Measurements from ENCODE around the gene PEX16.

The PEX16 gene

GRCh38 chr11:45864041-45864440 lies 53.6 kb downstream of the PEX16 start:
- TF ChIP-seq, protein P1, sequence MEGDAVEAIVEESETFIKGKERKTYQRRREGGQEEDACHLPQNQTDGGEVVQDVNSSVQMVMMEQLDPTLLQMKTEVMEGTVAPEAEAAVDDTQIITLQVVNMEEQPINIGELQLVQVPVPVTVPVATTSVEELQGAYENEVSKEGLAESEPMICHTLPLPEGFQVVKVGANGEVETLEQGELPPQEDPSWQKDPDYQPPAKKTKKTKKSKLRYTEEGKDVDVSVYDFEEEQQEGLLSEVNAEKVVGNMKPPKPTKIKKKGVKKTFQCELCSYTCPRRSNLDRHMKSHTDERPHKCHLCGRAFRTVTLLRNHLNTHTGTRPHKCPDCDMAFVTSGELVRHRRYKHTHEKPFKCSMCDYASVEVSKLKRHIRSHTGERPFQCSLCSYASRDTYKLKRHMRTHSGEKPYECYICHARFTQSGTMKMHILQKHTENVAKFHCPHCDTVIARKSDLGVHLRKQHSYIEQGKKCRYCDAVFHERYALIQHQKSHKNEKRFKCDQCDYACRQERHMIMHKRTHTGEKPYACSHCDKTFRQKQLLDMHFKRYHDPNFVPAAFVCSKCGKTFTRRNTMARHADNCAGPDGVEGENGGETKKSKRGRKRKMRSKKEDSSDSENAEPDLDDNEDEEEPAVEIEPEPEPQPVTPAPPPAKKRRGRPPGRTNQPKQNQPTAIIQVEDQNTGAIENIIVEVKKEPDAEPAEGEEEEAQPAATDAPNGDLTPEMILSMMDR (IDR thresholded peaks at IDR 0.05; ENCODE audit: low read depth, low read length) = no peak
- Histone ChIP-seq H3K4me3 (ENCODE audit: low read depth, low read length) (no peak overlapping the region), H3K36me3 (peaks cover 41% of the 10 kb centered on the region), H3K9me3 (ENCODE audit: severe bottlenecking) (no peaks in the 10 kb centered on the region), H3K27ac (no peak overlapping the region), H3K27me3 (ENCODE audit: insufficient read depth, low read depth, severe bottlenecking) (no peaks in the 10 kb centered on the region)
- DNase-seq = no peak

- TF ChIP-seq, protein P1 (IDR thresholded peaks at IDR 0.05; ENCODE audit: low read depth, low read length) = no peak
- no peaks in the 10 kb centered on the region for H3K9me3 ChIP-seq (ENCODE audit: severe bottlenecking)
- no peak overlapping the region for H3K4me3 ChIP-seq (ENCODE audit: low read depth, low read length)
- H3K36me3 ChIP-seq = peaks cover 35% of the 10 kb centered on the region
- DNase-seq = no peak
- H3K27ac ChIP-seq = no peak overlapping the region
- no peaks in the 10 kb centered on the region for H3K27me3 ChIP-seq (ENCODE audit: insufficient read depth, low read depth, severe bottlenecking)
These were observed 56.7 kb downstream of the PEX16 start for GRCh38 chr11:45860764-45861510.

DNA sequence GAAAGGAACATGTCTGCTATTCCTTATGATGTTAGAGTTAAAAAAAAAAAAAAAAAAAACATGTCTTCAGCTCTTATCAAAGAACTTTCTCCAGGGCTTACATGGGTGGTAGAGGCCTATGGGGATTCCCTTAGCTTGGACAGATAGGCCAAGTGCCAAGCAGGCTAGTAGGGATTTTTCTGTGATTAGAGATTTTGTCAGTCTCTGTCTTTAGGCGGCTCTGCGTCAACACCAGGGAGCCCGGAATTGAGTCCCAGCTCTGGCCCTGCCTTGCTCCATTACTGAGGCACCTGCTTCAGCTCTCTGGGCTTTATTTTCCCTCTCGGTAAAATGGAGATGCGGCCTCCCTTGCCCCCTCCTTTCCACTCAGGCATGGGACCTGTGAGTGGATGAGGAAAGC lies 57.3 kb downstream of the PEX16 start:
- TF ChIP-seq, protein P1 (IDR thresholded peaks at IDR 0.05; ENCODE audit: low read depth, low read length) = no peak
- H3K27me3 ChIP-seq (ENCODE audit: insufficient read depth, low read depth, severe bottlenecking) = no peaks in the 10 kb centered on the region
- H3K27ac ChIP-seq = no peak overlapping the region
- H3K36me3 ChIP-seq = peaks cover 35% of the 10 kb centered on the region
- no peak overlapping the region for H3K4me3 ChIP-seq (ENCODE audit: low read depth, low read length)
- H3K9me3 ChIP-seq (ENCODE audit: severe bottlenecking) = no peaks in the 10 kb centered on the region
- DNase-seq = no peak

Measured in WERI-Rb-1 (cell line).